NCI-H2081 treated with DMSO at 0.1 percent for 48 hours (cell line): ENCODE data around the gene IMPG2.

Experiments
- DNase-seq: peaks from one replicate; lab custom pipeline; 2025; lab: John Stamatoyannopoulos, UW

IMPG2 gene

DNA sequence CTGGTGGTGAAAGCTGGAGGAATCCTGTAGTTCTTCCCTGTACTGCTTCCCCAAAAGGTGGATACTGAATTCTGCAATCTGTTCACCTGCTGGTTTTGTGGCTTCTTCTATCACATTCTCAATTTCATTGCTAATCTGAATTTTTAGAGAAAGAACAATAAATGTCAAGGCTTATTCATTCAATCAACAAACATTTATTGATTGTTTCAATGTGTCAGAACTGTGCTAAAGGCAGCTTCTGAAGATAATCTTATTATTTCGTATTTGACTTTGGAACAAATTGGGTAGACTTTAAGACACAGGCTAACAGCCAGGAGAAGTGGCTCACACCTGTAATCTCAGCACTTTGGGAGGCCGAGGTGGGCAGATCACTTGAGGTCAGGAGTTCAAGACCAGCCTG lies 46.8 kb downstream of the IMPG2 start:
- DNase-seq = no peak

DNA sequence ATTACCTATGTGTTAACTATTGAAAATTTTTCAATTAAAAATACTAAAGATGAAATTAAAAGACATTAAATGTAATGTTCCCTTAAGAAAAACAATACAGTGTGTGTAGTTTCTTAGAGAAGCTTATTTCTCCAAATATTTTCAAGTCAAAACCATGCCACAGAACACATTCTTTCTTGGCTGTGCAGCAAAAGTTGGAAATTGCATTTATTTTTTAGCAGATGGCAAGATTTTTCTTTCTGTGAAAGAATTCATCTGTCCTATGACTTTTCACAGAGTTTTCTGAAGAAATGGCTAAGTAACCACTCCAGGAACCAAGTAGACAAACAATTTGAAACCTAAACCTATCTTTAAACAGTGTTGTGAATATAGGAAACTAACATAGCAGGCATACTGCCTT lies 47.2 kb downstream of the IMPG2 start:
- DNase-seq = no peak

GRCh38 chr3:101271728-101272127 lies 48.6 kb downstream of the IMPG2 start:
- no peak for DNase-seq

GRCh38 chr3:101270149-101270548 lies 50.2 kb downstream of the IMPG2 start:
- DNase-seq = no peak

GRCh38 chr3:101268971-101269671 lies 51.3 kb downstream of the IMPG2 start:
- DNase-seq = no peak

- DNase-seq = no peak
Measured at GRCh38 chr3:101268141-101268540, 52.2 kb downstream of the IMPG2 start.

DNA sequence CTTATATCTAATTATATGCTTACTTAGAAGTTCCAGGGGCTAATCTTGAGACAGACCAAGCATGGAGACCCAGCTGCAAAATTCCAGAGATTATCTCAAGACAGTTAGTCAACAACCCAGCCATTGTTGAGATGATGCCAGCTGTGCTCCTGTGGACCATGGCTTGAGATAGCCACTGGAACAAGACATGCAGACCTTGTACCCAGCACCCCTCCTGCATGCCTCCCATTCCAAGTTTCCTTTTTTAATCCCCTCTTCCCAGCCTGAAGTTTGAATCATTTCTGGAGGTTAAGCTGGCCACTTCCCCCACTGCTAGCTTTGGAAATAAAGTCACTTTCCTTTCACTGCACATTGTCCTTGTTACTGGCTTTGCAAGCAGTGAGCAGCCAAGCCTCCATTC lies 53.8 kb downstream of the IMPG2 start:
- no peak for DNase-seq

DNA sequence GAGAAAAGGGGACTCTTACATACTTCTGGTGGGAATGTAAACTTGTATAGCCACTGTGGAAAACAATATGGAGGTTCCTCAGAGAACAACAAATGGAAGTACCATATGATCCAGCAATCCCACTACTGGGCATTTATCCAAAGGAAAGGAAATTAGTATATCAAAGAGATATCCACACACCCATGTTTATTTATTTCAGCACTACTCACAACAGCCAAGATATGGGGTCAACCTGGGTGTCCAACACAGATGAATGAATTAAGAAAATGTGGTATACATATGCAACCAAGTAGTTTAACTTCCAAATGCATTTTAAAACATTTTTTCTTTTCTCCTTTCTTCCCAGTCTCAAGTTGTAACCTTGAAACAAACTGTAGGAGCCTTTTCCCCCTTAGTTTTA lies 54.3 kb downstream of the IMPG2 start:
- no peak for DNase-seq

- no peak for DNase-seq
Measured at GRCh38 chr3:101262393-101263240, 57.8 kb downstream of the IMPG2 start.

- DNase-seq = no peak
Measured at GRCh38 chr3:101261506-101261905, 58.9 kb downstream of the IMPG2 start.

- DNase-seq = no peak
Measured at GRCh38 chr3:101259485-101260341, 60.7 kb downstream of the IMPG2 start.

DNA sequence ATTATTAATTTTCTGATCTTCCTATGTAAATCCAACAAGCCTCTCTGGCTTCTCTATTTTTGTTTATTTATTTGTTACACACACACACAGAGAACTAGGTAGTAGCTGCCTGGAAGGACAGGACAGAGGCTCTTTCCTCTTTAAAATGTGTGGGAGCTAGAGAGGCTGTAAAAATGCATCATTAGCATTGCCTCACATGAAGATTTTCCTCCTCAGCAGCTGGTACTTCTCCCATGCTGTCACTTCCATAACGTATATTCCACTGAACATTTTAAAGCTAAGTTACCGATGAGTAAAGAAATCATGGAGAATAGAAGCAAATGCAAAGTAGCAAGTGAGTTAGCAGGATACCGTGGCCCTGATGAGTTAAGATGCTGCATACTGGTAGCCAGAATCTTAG lies 63.9 kb downstream of the IMPG2 start:
- DNase-seq = no peak

DNA sequence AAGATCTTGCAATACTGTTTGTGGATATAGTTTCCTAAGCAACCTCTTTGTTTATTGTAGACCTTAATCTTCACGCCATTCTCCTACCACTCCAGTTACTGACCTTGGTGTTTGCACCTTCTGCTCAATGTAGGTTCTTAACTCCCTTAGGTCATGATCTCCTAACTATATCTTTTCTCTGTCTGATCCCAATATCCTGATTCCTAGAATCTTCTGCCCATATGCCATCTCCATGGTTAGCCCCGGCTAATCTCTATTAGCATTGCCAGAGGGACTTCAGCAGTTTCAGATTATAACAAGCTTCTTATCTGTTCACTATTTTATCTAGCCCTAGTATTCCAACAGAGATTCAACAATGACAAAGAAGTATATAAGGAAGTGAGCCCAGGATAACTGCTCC lies 64.9 kb downstream of the IMPG2 start:
- DNase-seq = no peak

GRCh38 chr3:101253396-101253795 lies 67.0 kb downstream of the IMPG2 start:
- no peak for DNase-seq

- no peak for DNase-seq
Measured at GRCh38 chr3:101252945-101253344, 67.4 kb downstream of the IMPG2 start.

- DNase-seq = no peak
Measured at GRCh38 chr3:101252307-101252706, 68.1 kb downstream of the IMPG2 start.

DNA sequence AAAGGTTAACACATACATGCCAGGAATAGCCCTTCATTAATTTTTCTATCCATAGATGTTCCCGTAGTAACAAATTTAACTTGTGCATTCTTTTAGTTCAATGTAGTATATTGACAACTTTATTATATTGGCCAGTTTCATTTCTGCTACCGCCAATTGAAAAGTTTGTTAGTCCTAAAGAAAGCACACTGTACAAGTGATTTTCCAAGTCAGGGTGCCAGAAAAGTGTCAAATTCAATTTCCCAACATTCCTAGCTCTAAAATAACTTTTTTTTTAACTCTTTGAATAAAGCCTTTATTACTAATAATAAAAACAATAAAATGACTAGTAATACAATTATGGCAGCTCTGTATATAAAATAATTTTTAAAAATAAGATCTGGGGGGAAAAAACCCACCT lies 68.9 kb downstream of the IMPG2 start:
- no peak for DNase-seq

GRCh38 chr3:101249522-101249921 lies 70.9 kb downstream of the IMPG2 start:
- DNase-seq = no peak

- DNase-seq = no peak
Measured at GRCh38 chr3:101248736-101249135, 71.6 kb downstream of the IMPG2 start.

DNA sequence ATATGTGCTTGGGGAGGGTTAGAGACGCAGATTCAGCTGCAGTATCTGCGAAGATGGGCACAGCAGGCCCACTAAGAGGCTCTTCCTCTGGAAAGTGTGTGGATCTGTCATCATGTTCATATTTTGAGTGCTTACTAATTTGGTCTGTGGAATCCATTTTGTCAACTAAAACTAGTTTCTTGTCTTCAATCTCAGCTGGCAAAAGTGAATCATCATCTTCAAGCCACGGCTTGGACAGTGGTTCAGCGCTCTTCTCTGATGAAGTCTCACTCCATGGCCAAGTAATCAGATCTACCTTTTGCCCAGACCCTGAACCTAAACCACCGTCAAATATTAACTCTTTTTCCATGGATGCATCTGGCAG lies 76.2 kb downstream of the IMPG2 start:
- DNase-seq = no peak

GRCh38 chr3:101243285-101244211 lies 76.8 kb downstream of the IMPG2 start:
- no peak for DNase-seq
